H9 (cell line): ENCODE measurements around the gene FST. TPM values are rescaled to one million over a fixed set of nuclear protein-coding genes. Genes with fewer than 3 reads are reported as not detected.

Experiments
- DNase-seq: peaks from one replicate; pipeline ENCODE4 v3.0.0-alpha.2; 2017
- H2AFZ ChIP-seq: one replicate; pipeline ENCODE4 v1.6.1; 2013; ENCODE audit warnings: mild to moderate bottlenecking, low read length, control low read depth, moderate library complexity
- H2AK5ac ChIP-seq: 2 replicates; pipeline ENCODE4 v1.6.1; 2013; ENCODE audit warnings: low read length, control low read depth, mixed read lengths; ENCODE audit not compliant: insufficient read length
- H2BK120ac ChIP-seq: one replicate; pipeline ENCODE4 v1.6.1; 2013; ENCODE audit warnings: low read depth, mild to moderate bottlenecking, low read length, control low read depth, inconsistent platforms; ENCODE audit not compliant: poor library complexity, severe bottlenecking
- H2BK12ac ChIP-seq: 2 replicates; pipeline ENCODE4 v1.6.1; 2013; ENCODE audit warnings: low read length, control low read depth, mixed read lengths, low read depth; ENCODE audit not compliant: insufficient read length
- H2BK15ac ChIP-seq: 2 replicates; pipeline ENCODE4 v1.6.1; 2013; ENCODE audit warnings: low read depth, low read length, control low read depth
- H2BK20ac ChIP-seq: one replicate; pipeline ENCODE4 v1.6.1; 2013; ENCODE audit warnings: low read depth, mild to moderate bottlenecking, low read length, control low read depth, inconsistent platforms; ENCODE audit not compliant: poor library complexity, severe bottlenecking
- H2BK5ac ChIP-seq: 2 replicates; pipeline ENCODE4 v1.6.1; 2013; ENCODE audit warnings: low read length, control low read depth, mixed read lengths; ENCODE audit not compliant: insufficient read length
- H3K14ac ChIP-seq: 2 replicates; pipeline ENCODE4 v1.6.1; 2013; ENCODE audit warnings: low read length, control low read depth; ENCODE audit not compliant: insufficient read depth
- H3K18ac ChIP-seq: 2 replicates; pipeline ENCODE4 v1.6.1; 2013; ENCODE audit warnings: low read depth, mild to moderate bottlenecking, mixed read lengths, low read length, control low read depth; ENCODE audit not compliant: insufficient read length
- H3K23ac ChIP-seq: 2 replicates; pipeline ENCODE4 v1.6.1; 2013; ENCODE audit warnings: low read length, control low read depth, mixed read lengths, low read depth; ENCODE audit not compliant: insufficient read length
- H3K23me2 ChIP-seq: 2 replicates; pipeline ENCODE4 v1.6.1; 2013; ENCODE audit warnings: low read depth, mild to moderate bottlenecking, mixed read lengths, low read length, control low read depth; ENCODE audit not compliant: insufficient read length, poor library complexity, severe bottlenecking
- H3K27ac ChIP-seq: 2 replicates; pipeline ENCODE4 v1.5.1; 2013; ENCODE audit warnings: low read length, control low read depth, mixed read lengths, low read depth; ENCODE audit not compliant: insufficient read length
- H3K27me3 ChIP-seq: 2 replicates; pipeline ENCODE4 v1.6.1; 2013; ENCODE audit warnings: low read length, control low read depth, inconsistent platforms; ENCODE audit not compliant: insufficient read depth
- H3K4ac ChIP-seq: 2 replicates; pipeline ENCODE4 v1.6.1; 2013; ENCODE audit warnings: low read depth, mild to moderate bottlenecking, control low read depth, inconsistent platforms, low read length, moderate library complexity
- H3K4me1 ChIP-seq: 2 replicates; pipeline ENCODE4 v1.6.1; 2013; ENCODE audit warnings: low read length, control low read depth, inconsistent platforms; ENCODE audit not compliant: insufficient read depth
- H3K4me2 ChIP-seq: 2 replicates; pipeline ENCODE4 v1.6.1; 2013; ENCODE audit warnings: low read length, control low read depth, mixed read lengths; ENCODE audit not compliant: insufficient read length, insufficient read depth
- H3K56ac ChIP-seq: 2 replicates; pipeline ENCODE4 v1.6.1; 2013; ENCODE audit warnings: low read depth, mild to moderate bottlenecking, mixed read lengths, low read length, control low read depth; ENCODE audit not compliant: insufficient read length
- H3K79me1 ChIP-seq: 2 replicates; pipeline ENCODE4 v1.6.1; 2013; ENCODE audit warnings: low read depth, mild to moderate bottlenecking, moderate library complexity, low read length, control low read depth, inconsistent platforms; ENCODE audit not compliant: insufficient read depth, poor library complexity, severe bottlenecking
- H3K79me2 ChIP-seq: 2 replicates; pipeline ENCODE4 v1.6.1; 2013; ENCODE audit warnings: low read length, control low read depth, inconsistent platforms; ENCODE audit not compliant: insufficient read depth
- H3K9ac ChIP-seq: 2 replicates; pipeline ENCODE4 v1.6.1; 2013; ENCODE audit warnings: low read length, control low read depth, mixed read lengths; ENCODE audit not compliant: insufficient read length; ENCODE audit errors: extremely low read depth
- H3K9me3 ChIP-seq: one replicate; pipeline ENCODE4 v1.6.1; 2013; ENCODE audit warnings: low read depth, low read length, inconsistent platforms; ENCODE audit not compliant: control insufficient read depth
- H3T11ph ChIP-seq: one replicate; pipeline ENCODE4 v1.6.1; 2013; ENCODE audit warnings: mild to moderate bottlenecking, low read length, control low read depth, inconsistent platforms
- H4K20me1 ChIP-seq: one replicate; pipeline ENCODE4 v1.6.1; 2013; ENCODE audit not compliant: control insufficient read depth, insufficient read length, insufficient read depth
- H4K5ac ChIP-seq: 2 replicates; pipeline ENCODE4 v1.6.1; 2013; ENCODE audit warnings: low read depth, mild to moderate bottlenecking, mixed read lengths, low read length, control low read depth; ENCODE audit not compliant: insufficient read length
- H4K8ac ChIP-seq: replicated peaks from 2 replicates; pipeline ENCODE4 v1.6.1; 2013; ENCODE audit warnings: low read length, control low read depth, mixed read lengths, low read depth; ENCODE audit not compliant: insufficient read length
- H4K91ac ChIP-seq: 2 replicates; pipeline ENCODE4 v1.6.1; 2013; ENCODE audit warnings: low read depth, mild to moderate bottlenecking, moderate library complexity, mixed read lengths, low read length, control low read depth; ENCODE audit not compliant: insufficient read length
- H3K27ac Mint-ChIP-seq, 3 experiments: 2 replicates in 2 of 3; 3 replicates in 1 of 3; pipeline ENCODE4 v1.8.0; 2020 to 2021; ENCODE audit warnings: mixed read lengths in 3 of 3, mild to moderate bottlenecking in 1 of 3, moderate library complexity in 1 of 3
- H3K27me3 Mint-ChIP-seq: 2 replicates; pipeline ENCODE4 v1.8.0; 2021; ENCODE audit warnings: low read depth, mild to moderate bottlenecking, moderate library complexity, mixed read lengths
- H3K36me3 Mint-ChIP-seq, 3 experiments: 2 replicates in 2 of 3; 3 replicates in 1 of 3; pipeline ENCODE4 v1.8.0; 2020 to 2021; ENCODE audit warnings: low read depth in 3 of 3, mixed read lengths in 3 of 3; ENCODE audit not compliant: insufficient read depth in 1 of 3
- H3K4me1 Mint-ChIP-seq, 2 experiments: 2 replicates each; pipeline ENCODE4 v1.8.0; 2020; ENCODE audit warnings: mixed read lengths in 2 of 2
- H3K4me3 Mint-ChIP-seq, 2 experiments: 2 replicates in 1 of 2; 3 replicates in 1 of 2; pipeline ENCODE4 v1.8.0; 2020 to 2021; ENCODE audit warnings: mild to moderate bottlenecking in 2 of 2, mixed read lengths in 2 of 2, moderate library complexity in 1 of 2
- H3K9me3 Mint-ChIP-seq, 2 experiments: 2 replicates in 1 of 2; 3 replicates in 1 of 2; pipeline ENCODE4 v1.8.0; 2020; ENCODE audit warnings: mild to moderate bottlenecking in 2 of 2, mixed read lengths in 2 of 2, moderate library complexity in 1 of 2
- whole genome bisulfite sequencing: extraction: QIAGEN DNeasy Blood & Tissue Kit; methylation state at CpG from one replicate; pipeline ENCODE4 v1.1.7; 2013; ENCODE audit warnings: missing lambda C conversion rate, low lambda C conversion rate, mixed read lengths; ENCODE audit not compliant: insufficient read length; ENCODE audit errors: extremely low coverage; 5-methylcytosine and 5-hydroxymethylcytosine counted together
- total RNA-seq: library from RNA; stranded (reverse); gene quantifications from 2 replicates; pipeline ENCODE4 v1.2.1, GENCODE V29; 2021
- TF ChIP-seq, protein P1 (sequence below): fragments of 200-600 bp; sonication (generic); conservative IDR thresholded peaks from 3 replicates; pipeline ENCODE4 v1.8.0; 2021; ENCODE audit warnings: antibody characterized with exemption, mild to moderate bottlenecking

Gene FST
- total RNA-seq, 1 experiment from 2014 or later, result 111 TPM

DNA sequence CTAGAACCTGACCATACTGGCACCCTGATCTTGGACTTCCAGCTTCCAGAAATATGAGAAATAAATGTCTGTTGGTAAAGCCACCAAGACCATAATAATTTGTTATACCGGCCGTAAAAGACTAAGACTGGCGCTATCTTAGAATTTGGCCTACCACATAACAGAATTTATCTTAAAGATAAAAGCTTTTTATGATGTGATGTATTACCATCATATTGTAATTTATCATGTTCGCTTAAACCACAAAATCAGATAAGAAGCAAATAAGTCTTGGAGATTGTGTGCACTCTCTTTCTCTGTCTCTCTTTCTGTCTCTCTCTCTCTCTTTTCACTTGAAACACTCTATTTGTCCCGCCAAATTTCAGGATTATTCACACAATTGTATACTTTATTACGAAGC lies 35.6 kb downstream of the FST start:
- no peak overlapping the region for H3K9ac ChIP-seq
- Mint-ChIP-seq H3K9me3 (peaks cover 6 to 11% of the 10 kb centered on the region in 2 experiments; a peak in 4 of 5 replicates), H3K36me3 (peaks cover 0 to 8% (median 0%) of the 10 kb centered on the region in 3 experiments; a peak in 3 of 7 replicates), H3K4me3 (no peak overlapping the region), H3K27me3 (no peaks in the 10 kb centered on the region), H3K27ac (no peak overlapping the region), H3K4me1 (no peaks in the 10 kb centered on the region)
- no peak overlapping the region for H3K23ac ChIP-seq
- H4K5ac ChIP-seq, result no peak overlapping the region
- no peak overlapping the region for H3K4me2 ChIP-seq
- H2BK5ac ChIP-seq, result no peak overlapping the region
- H4K8ac ChIP-seq, result no peak overlapping the region
- no peak overlapping the region for H2AFZ ChIP-seq
- no peak overlapping the region for H4K91ac ChIP-seq
- H2BK20ac ChIP-seq, result no peak overlapping the region
- H3T11ph ChIP-seq, result no peak overlapping the region
- no peaks in the 10 kb centered on the region for H3K9me3 ChIP-seq
- H3K27me3 ChIP-seq, result no peaks in the 10 kb centered on the region
- no CpG with 5 or more reads among the region's 6 CpGs for WGBS
- H3K27ac ChIP-seq, result no peak overlapping the region
- no peak overlapping the region for H2BK120ac ChIP-seq
- no peak overlapping the region for H3K14ac ChIP-seq
- no peak overlapping the region for H2BK15ac ChIP-seq
- no peaks in the 10 kb centered on the region for H3K4me1 ChIP-seq
- no peaks in the 10 kb centered on the region for H3K79me1 ChIP-seq
- H3K23me2 ChIP-seq, result no peaks in the 10 kb centered on the region
- TF ChIP-seq, protein P1, sequence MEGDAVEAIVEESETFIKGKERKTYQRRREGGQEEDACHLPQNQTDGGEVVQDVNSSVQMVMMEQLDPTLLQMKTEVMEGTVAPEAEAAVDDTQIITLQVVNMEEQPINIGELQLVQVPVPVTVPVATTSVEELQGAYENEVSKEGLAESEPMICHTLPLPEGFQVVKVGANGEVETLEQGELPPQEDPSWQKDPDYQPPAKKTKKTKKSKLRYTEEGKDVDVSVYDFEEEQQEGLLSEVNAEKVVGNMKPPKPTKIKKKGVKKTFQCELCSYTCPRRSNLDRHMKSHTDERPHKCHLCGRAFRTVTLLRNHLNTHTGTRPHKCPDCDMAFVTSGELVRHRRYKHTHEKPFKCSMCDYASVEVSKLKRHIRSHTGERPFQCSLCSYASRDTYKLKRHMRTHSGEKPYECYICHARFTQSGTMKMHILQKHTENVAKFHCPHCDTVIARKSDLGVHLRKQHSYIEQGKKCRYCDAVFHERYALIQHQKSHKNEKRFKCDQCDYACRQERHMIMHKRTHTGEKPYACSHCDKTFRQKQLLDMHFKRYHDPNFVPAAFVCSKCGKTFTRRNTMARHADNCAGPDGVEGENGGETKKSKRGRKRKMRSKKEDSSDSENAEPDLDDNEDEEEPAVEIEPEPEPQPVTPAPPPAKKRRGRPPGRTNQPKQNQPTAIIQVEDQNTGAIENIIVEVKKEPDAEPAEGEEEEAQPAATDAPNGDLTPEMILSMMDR, result no peak
- H3K18ac ChIP-seq, result no peak overlapping the region
- no peak for DNase-seq
- no peak overlapping the region for H3K4ac ChIP-seq
- no peak overlapping the region for H3K56ac ChIP-seq
- H4K20me1 ChIP-seq, result no peaks in the 10 kb centered on the region
- H2BK12ac ChIP-seq, result no peak overlapping the region
- H3K79me2 ChIP-seq, result no peaks in the 10 kb centered on the region
- no peak overlapping the region for H2AK5ac ChIP-seq
